Measurements from ENCODE around the gene NOVA2. TPM values are rescaled to one million over a fixed set of nuclear protein-coding genes. Genes with fewer than 3 reads are reported as not detected.

NOVA2 gene
- total and polyA plus RNA-seq, 9 of the 15 experiments (the other 6 are each of a cell fraction or from before 2014, with no cell fraction given) = not detected

- TF ChIP-seq, protein P1, sequence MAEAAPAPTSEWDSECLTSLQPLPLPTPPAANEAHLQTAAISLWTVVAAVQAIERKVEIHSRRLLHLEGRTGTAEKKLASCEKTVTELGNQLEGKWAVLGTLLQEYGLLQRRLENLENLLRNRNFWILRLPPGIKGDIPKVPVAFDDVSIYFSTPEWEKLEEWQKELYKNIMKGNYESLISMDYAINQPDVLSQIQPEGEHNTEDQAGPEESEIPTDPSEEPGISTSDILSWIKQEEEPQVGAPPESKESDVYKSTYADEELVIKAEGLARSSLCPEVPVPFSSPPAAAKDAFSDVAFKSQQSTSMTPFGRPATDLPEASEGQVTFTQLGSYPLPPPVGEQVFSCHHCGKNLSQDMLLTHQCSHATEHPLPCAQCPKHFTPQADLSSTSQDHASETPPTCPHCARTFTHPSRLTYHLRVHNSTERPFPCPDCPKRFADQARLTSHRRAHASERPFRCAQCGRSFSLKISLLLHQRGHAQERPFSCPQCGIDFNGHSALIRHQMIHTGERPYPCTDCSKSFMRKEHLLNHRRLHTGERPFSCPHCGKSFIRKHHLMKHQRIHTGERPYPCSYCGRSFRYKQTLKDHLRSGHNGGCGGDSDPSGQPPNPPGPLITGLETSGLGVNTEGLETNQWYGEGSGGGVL (CRISPR knock-in tag; IDR thresholded peaks at IDR 0.05) = no peak
- TF ChIP-seq ZFP36 (IDR thresholded peaks at IDR 0.05; ENCODE audit: low read depth, low read length, partially characterized antibody) (no peak), RBM22 (IDR thresholded peaks at IDR 0.05; ENCODE audit: low read depth, low read length, poor library complexity, severe bottlenecking) (no peak), PYGO2 (tag; IDR thresholded peaks at IDR 0.05) (no peak), ZNF140 (CRISPR knock-in tag; IDR thresholded peaks at IDR 0.05) (no peak), ZKSCAN1 (IDR thresholded peaks at IDR 0.05; ENCODE audit: low read depth, low read length) (no peak), ID3 (CRISPR knock-in tag; IDR thresholded peaks at IDR 0.05) (no peak), ID3 (tag; IDR thresholded peaks at IDR 0.05) (no peak), FOXJ3 (CRISPR knock-in tag; IDR thresholded peaks at IDR 0.05) (no peak), JUN (IDR thresholded peaks at IDR 0.05; ENCODE audit: borderline replicate concordance, low read depth, low read length) (peak; percentile 92), JUN (CRISPR knock-in tag; IDR thresholded peaks at IDR 0.05; ENCODE audit: borderline replicate concordance) (no peak), ATF1 (CRISPR knock-in tag; IDR thresholded peaks at IDR 0.05) (peak; percentile 59), ATF1 (tag; IDR thresholded peaks at IDR 0.05) (peak; percentile 97), ZNF274 (IDR thresholded peaks at IDR 0.05; ENCODE audit: borderline replicate concordance, low read depth, low read length) (no peak), ARID2 (IDR thresholded peaks at IDR 0.05) (no peak), DPF2 (IDR thresholded peaks at IDR 0.05) (0 out of 2 replicates have a peak, but pooled peaks have one; percentile 23), EWSR1 (IDR thresholded peaks at IDR 0.05; ENCODE audit: borderline replicate concordance, low read depth, partially characterized antibody) (no peak), ZNF518B (CRISPR knock-in tag; IDR thresholded peaks at IDR 0.05) (no peak), ZNF77 (CRISPR knock-in tag; IDR thresholded peaks at IDR 0.05) (no peak), MECOM (CRISPR knock-in tag; IDR thresholded peaks at IDR 0.05) (no peak), SREBF1 (IDR thresholded peaks at IDR 0.05; ENCODE audit: borderline replicate concordance, low read depth, low read length) (no peak)
- TF ChIP-seq, protein P2, sequence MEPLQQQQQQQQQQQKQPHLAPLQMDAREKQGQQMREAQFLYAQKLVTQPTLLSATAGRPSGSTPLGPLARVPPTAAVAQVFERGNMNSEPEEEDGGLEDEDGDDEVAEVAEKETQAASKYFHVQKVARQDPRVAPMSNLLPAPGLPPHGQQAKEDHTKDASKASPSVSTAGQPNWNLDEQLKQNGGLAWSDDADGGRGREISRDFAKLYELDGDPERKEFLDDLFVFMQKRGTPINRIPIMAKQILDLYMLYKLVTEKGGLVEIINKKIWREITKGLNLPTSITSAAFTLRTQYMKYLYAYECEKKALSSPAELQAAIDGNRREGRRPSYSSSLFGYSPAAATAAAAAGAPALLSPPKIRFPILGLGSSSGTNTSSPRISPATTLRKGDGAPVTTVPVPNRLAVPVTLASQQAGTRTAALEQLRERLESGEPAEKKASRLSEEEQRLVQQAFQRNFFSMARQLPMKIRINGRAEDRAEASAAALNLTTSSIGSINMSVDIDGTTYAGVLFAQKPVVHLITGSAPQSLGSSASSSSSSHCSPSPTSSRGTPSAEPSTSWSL (CRISPR knock-in tag; IDR thresholded peaks at IDR 0.05; ENCODE audit: borderline replicate concordance) = no peak
Measured at GRCh38 chr19:45999653-46000121, 26.0 kb upstream of the NOVA2 start (continued).
